Lower lobe of right lung (tissue), 2 donors: ENCODE data around the gene OR1D2. TPM values are rescaled to one million over a fixed set of nuclear protein-coding genes. Genes with fewer than 3 reads are reported as not detected.

ENCODE experiments used
- ATAC-seq, 2 donors: fragments of 200-7000 bp; cut with Tn5 transposase; one replicate each; pipeline ENCODE4 v1.9.1; 2020 to 2022; ENCODE audit warnings: mild to moderate bottlenecking in 2 of 2, moderate library complexity in 2 of 2
- DNase-seq: peaks from one replicate; pipeline ENCODE4 v3.0.0-alpha.2; 2020
- H3K27ac ChIP-seq: fragments of 200-600 bp; one replicate; pipeline ENCODE4 v1.8.0; 2022
- H3K27me3 ChIP-seq: fragments of 200-600 bp; one replicate; pipeline ENCODE4 v1.8.0; 2022; ENCODE audit warnings: low read depth
- H3K36me3 ChIP-seq: fragments of 200-600 bp; one replicate; pipeline ENCODE4 v1.8.0; 2022; ENCODE audit warnings: mild to moderate bottlenecking
- H3K4me1 ChIP-seq: fragments of 200-600 bp; one replicate; pipeline ENCODE4 v1.8.0; 2022
- H3K4me3 ChIP-seq: fragments of 200-600 bp; one replicate; pipeline ENCODE4 v1.8.0; 2022; ENCODE audit warnings: mild to moderate bottlenecking
- H3K9me3 ChIP-seq: fragments of 200-600 bp; one replicate; pipeline ENCODE4 v1.8.0; 2022
- CTCF ChIP-seq: fragments of 200-600 bp; IDR thresholded peaks from one replicate; pipeline ENCODE4 v1.8.0; 2022; ENCODE audit warnings: antibody characterized with exemption, mild to moderate bottlenecking
- intact Hi-C: fragments of 100-400 bp; cut with DNase I; formaldehyde crosslinking; loops from one replicate; pipeline ENCODE4 v1.11.0; 2022
- total RNA-seq: library from RNA; stranded (reverse); fragmentation: NEBNext Ultra II Directional; extraction: Animal tissue kit (Norgen Biotek cat#: 25700); gene quantifications from one replicate; pipeline ENCODE4 v1.2.1, GENCODE V29; 2021
- donor health status: DM: no; HTN: yes; CAD: no; lungs with severe emphysema.

The OR1D2 gene
- total RNA-seq, 1 donor from 2014 or later = not detected

DNA sequence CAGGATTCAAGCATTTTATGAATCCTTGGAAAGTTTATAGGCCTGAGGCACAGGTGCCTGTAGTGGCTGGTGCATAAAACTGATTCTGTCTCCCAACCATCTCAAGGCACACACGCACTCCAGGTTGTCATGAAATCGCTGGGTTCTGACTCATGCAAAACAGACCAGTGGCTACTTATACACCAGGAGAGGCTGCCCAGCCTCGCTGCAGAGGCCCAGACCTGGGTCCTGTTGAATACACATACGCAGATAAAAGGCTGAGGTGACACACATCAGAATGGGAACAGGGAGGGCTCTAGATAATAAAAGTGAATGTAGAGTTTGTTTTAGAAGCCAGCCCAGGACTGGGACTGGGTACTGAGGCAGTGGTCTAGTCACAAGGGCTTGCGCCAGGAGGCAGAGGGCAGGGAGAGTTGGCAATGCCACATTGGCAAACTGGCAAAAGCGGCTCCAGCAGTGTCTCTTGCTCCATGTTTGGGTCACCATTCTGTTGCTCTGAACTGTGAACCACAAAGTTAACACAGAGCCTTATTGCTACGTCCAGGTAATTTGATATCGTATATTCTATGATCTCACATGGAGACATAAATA is 54.4 kb downstream of the OR1D2 start:
- ATAC-seq (no peak), DNase-seq (no peak)
- Histone ChIP-seq H3K27ac (no peak overlapping the region), H3K27me3 (no peaks in the 10 kb centered on the region), H3K4me3 (peak overlapping the region; percentile 63), H3K4me1 (peaks cover 4% of the 10 kb centered on the region), H3K36me3 (no peaks in the 10 kb centered on the region), H3K9me3 (peaks cover under 1% of the 10 kb centered on the region)
- intact Hi-C loops = no loop called here
- TF ChIP-seq CTCF = no peak

GRCh38 chr17:3048727-3049471 is 55.3 kb downstream of the OR1D2 start:
- peak; percentile 76 for TF ChIP-seq CTCF

DNA sequence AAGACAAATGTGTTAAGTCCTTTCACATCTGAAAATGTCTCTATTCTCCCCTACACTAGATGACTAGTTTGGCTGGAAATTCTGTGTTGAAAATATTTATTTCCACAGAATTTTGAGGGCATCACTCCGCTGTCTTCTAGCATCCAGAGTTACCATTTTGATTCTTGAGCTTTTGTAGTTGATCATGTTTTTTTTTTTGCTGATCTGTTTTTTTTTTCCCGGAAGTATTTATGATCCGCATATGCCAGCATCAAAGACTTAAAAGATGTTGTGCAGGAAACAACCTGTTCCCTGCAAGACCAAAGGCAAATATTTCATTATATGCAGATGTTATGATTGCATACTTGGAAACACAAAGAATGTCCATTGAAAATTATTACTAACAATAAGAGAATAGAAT is 57.5 kb downstream of the OR1D2 start:
- no peak overlapping the region for H3K27ac ChIP-seq
- intact Hi-C loops = no loop called here
- H3K9me3 ChIP-seq = peaks cover 11% of the 10 kb centered on the region
- no peak overlapping the region for H3K4me3 ChIP-seq
- no peaks in the 10 kb centered on the region for H3K36me3 ChIP-seq
- ATAC-seq (no peak), DNase-seq (no peak)
- peaks cover 6% of the 10 kb centered on the region for H3K27me3 ChIP-seq
- no peak for TF ChIP-seq CTCF
- peaks cover 4% of the 10 kb centered on the region for H3K4me1 ChIP-seq

More at GRCh38 chr17:3048727-3049471, 55.3 kb downstream of the OR1D2 start:
- Histone ChIP-seq H3K4me1 (peaks cover 4% of the 10 kb centered on the region), H3K9me3 (peaks cover 9% of the 10 kb centered on the region), H3K27ac (peak overlapping the region; percentile 74), H3K36me3 (no peaks in the 10 kb centered on the region), H3K27me3 (peaks cover 4% of the 10 kb centered on the region), H3K4me3 (peak overlapping the region; percentile 63)
- ATAC-seq = peak; percentile 99 to 100
- peak; percentile 97 for DNase-seq
- intact Hi-C loops = no loop called here

DNA sequence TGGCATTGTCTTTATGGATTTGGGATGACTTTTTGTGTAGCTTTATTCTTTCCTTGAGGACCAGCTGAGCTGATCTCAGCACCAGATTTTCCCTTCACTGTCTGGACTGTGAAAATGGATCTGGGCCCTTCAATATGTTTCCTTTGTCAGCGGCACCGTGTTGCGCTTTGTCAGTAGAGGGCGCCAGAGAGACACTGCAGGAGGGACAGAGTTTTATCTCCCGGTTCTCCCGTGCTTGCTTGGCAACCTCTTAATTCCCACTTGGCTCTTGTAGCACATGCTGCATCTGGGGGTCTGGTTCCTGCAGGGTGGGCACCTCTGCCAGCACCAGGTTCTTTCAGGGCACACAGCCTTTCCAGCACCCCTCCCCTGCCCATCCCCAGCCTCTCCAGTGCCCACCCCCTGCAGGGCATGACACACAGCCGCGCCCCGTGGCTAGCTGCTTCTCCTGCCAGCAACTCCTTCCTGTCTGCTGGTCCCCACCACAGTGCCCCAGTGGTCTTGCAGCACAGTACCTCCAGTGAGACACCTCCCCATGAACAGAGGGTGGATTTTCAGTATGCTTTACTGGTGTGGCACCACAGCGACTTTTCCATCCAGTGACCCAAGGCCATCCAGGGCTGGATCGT is 60.4 kb downstream of the OR1D2 start:
- ATAC-seq = no peak
- peaks cover 11% of the 10 kb centered on the region for H3K9me3 ChIP-seq
- intact Hi-C loops = no loop called here
- peaks cover 4% of the 10 kb centered on the region for H3K4me1 ChIP-seq
- peaks cover 11% of the 10 kb centered on the region for H3K27me3 ChIP-seq
- no peak for DNase-seq
- no peaks in the 10 kb centered on the region for H3K36me3 ChIP-seq
- H3K4me3 ChIP-seq = no peak overlapping the region
- no peak for TF ChIP-seq CTCF
- no peak overlapping the region for H3K27ac ChIP-seq

- peaks cover 11% of the 10 kb centered on the region for H3K27me3 ChIP-seq
- H3K27ac ChIP-seq = no peak overlapping the region
- no peaks in the 10 kb centered on the region for H3K4me1 ChIP-seq
- intact Hi-C loops = no loop called here
- peaks cover 11% of the 10 kb centered on the region for H3K9me3 ChIP-seq
- no peak for ATAC-seq
- DNase-seq = peak; percentile 10
- H3K4me3 ChIP-seq = no peak overlapping the region
- no peak for TF ChIP-seq CTCF
- no peaks in the 10 kb centered on the region for H3K36me3 ChIP-seq
Observed at GRCh38 chr17:3040882-3041281, 63.3 kb downstream of the OR1D2 start.
